PC-3 (cell line): ENCODE data around the gene MGAT4A. TPM values are rescaled to one million over a fixed set of nuclear protein-coding genes. Genes with fewer than 3 reads are reported as not detected.

Experiments used
- ATAC-seq: fragments of 200-7000 bp; cut with Tn5 transposase; 2 replicates; pipeline ENCODE4 v1.9.1; 2020; ENCODE audit warnings: mild to moderate bottlenecking, moderate library complexity
- BruUV-seq: library from RNA; stranded (reverse); fragments of 400-500 nt; replicated peaks from 2 replicates; lab custom pipeline; 2021; lab: Mats Ljungman, UMichigan
- CTCF ChIA-PET: fragments of 300-600 bp; sonication (Branson Sonifier 250); formaldehyde crosslinking; loops from one replicate; lab custom pipeline; 2022; ENCODE audit warnings: antibody characterized with exemption; lab: Charles Lee
- POLR2A ChIA-PET: fragments of 300-600 bp; sonication (Branson Sonifier 250); formaldehyde crosslinking; loops from one replicate; lab custom pipeline; 2022; ENCODE audit warnings: antibody characterized with exemption; ENCODE audit not compliant: unreplicated experiment; lab: Charles Lee
- DNase-seq: peaks from one replicate; pipeline ENCODE4 v3.0.0-alpha.2; 2015
- H2AFZ ChIP-seq: fragments of 300-600 bp; sonication (generic); 2 replicates; pipeline ENCODE4 v1.6.0; 2016; ENCODE audit warnings: antibody characterized with exemption, low read length
- H3F3A ChIP-seq: fragments of 300-600 bp; sonication (generic); one replicate; pipeline ENCODE4 v1.6.0; 2017; ENCODE audit warnings: antibody characterized with exemption, low read length, control low read depth, mild to moderate bottlenecking; ENCODE audit not compliant: unreplicated experiment
- H3K27ac ChIP-seq: fragments of 300-600 bp; sonication (generic); 2 replicates; pipeline ENCODE4 v1.5.1; 2016; ENCODE audit warnings: mild to moderate bottlenecking, low read length
- H3K27me3 ChIP-seq: fragments of 300-600 bp; sonication (generic); 2 replicates; pipeline ENCODE4 v1.6.1; 2016; ENCODE audit warnings: low read length, mixed read lengths
- H3K36me3 ChIP-seq: fragments of 300-600 bp; sonication (generic); 2 replicates; pipeline ENCODE4 v1.6.1; 2016; ENCODE audit warnings: low read depth, mixed run types, low read length, mixed read lengths
- H3K4me1 ChIP-seq: fragments of 300-600 bp; sonication (generic); 2 replicates; pipeline ENCODE4 v1.5.1; 2016; ENCODE audit warnings: low read length; ENCODE audit not compliant: insufficient read depth
- H3K4me2 ChIP-seq: fragments of 300-600 bp; sonication (generic); 2 replicates; pipeline ENCODE4 v1.6.0; 2016; ENCODE audit warnings: low read length
- H3K4me3 ChIP-seq: fragments of 300-600 bp; sonication (generic); 2 replicates; pipeline ENCODE4 v1.5.1; 2016; ENCODE audit warnings: mild to moderate bottlenecking, low read length, mixed read lengths
- H3K79me2 ChIP-seq: fragments of 300-600 bp; sonication (generic); 2 replicates; pipeline ENCODE4 v1.6.1; 2017; ENCODE audit warnings: low read length, mixed read lengths
- H3K9ac ChIP-seq: fragments of 300-600 bp; sonication (generic); 2 replicates; pipeline ENCODE4 v1.6.0; 2016; ENCODE audit warnings: mild to moderate bottlenecking, low read length
- H3K9me2 ChIP-seq: fragments of 300-600 bp; sonication (generic); replicated peaks from 2 replicates; pipeline ENCODE4 v1.6.1; 2016; ENCODE audit warnings: mixed run types, low read length, mixed read lengths
- H3K9me3 ChIP-seq: fragments of 300-600 bp; sonication (generic); 2 replicates; pipeline ENCODE4 v1.6.1; 2016; ENCODE audit warnings: low read length, mixed read lengths
- H4K20me1 ChIP-seq: fragments of 300-600 bp; sonication (generic); 2 replicates; pipeline ENCODE4 v1.6.1; 2016; ENCODE audit warnings: low read length, mixed read lengths
- CTCF ChIP-seq: fragments of 300-600 bp; sonication (generic); conservative IDR thresholded peaks from 2 replicates; pipeline ENCODE4 v1.5.1; 2017; ENCODE audit warnings: antibody characterized with exemption, low read depth, mild to moderate bottlenecking, low read length
- EZH2 ChIP-seq: fragments of 300-600 bp; sonication (generic); IDR thresholded peaks from one replicate; pipeline ENCODE4 v1.6.1; 2017; ENCODE audit warnings: antibody characterized with exemption, mild to moderate bottlenecking, low read length; ENCODE audit not compliant: unreplicated experiment
- EZH2phosphoT487 ChIP-seq: fragments of 300-600 bp; sonication (generic); IDR thresholded peaks from 2 replicates; pipeline ENCODE4 v1.6.1; 2018; ENCODE audit warnings: mild to moderate bottlenecking, antibody characterized with exemption, low read length, borderline replicate concordance
- intact Hi-C: fragments of 100-400 bp; cut with micrococcal nuclease; formaldehyde crosslinking; loops from 2 replicates; pipeline ENCODE4 v1.9.0; 2023
- total RNA-seq: library from RNA; depleted of rRNA; stranded (reverse); fragments of >200 nt; gene quantifications from 2 replicates; pipeline ENCODE4 v1.2.3, GENCODE V29; 2014

Gene MGAT4A
- total RNA-seq, 1 experiment from 2014 or later, result 6.1 TPM

DNA sequence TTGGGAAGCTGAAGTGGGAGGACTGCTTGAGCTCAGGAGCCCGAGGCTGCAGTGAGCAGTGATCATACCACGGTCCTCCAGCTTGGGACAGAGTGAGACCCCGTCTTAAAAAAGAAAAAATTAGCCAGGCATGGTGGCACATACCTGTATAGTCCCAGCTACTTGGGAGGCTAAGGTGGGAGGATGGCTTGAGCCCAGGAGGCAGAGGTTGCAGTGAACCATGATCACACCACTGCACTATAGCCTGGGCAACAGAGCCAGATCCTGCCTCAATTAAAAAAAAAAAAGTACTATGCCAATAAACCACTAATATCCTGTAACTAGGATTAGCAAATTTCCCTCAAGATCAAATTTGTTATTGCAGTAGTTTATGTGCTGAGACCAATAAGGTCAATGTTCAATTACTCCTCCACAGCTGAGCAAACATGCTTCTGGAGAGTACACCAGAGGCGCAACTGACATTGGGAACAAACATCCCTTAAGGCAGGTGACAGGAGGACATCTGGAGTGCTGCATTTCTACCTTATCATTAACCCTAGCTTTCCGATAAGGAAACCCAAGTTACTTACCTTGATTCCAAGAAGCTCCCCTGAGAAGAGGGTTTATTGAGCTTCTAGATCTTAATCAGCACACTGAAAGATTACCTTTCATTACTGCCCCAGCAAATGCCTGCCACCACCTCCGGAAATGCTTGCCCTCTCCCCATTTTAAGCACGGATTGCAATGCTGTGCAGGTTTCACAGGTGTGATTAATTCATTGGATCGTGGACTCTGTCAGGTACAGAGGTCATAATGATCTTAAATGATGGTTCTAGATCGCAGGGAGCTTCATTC, 26.2 kb downstream of the MGAT4A start:
- Histone ChIP-seq H3K9me2 (no peaks in the 10 kb centered on the region), H3K4me3 (no peak overlapping the region), H3K27ac (no peak overlapping the region), H3F3A (no peaks in the 10 kb centered on the region), H3K27me3 (no peaks in the 10 kb centered on the region), H3K9ac (no peak overlapping the region), H3K9me3 (no peaks in the 10 kb centered on the region), H4K20me1 (no peaks in the 10 kb centered on the region), H3K79me2 (no peaks in the 10 kb centered on the region), H2AFZ (no peak overlapping the region), H3K36me3 (no peaks in the 10 kb centered on the region), H3K4me2 (no peak overlapping the region), H3K4me1 (peaks cover 7% of the 10 kb centered on the region)
- ChIA-PET POLR2A (no interaction called here), CTCF (no interaction called here)
- intact Hi-C loops, result no loop called here
- BruUV-seq, result no TSS peak
- DNase-seq (no peak), ATAC-seq (no peak)
- TF ChIP-seq EZH2phosphoT487 (no peak), CTCF (no peak), EZH2 (no peak)

- DNase-seq, result no peak
- Histone ChIP-seq H3K9me2 (no peaks in the 10 kb centered on the region), H3K79me2 (no peaks in the 10 kb centered on the region), H3F3A (no peaks in the 10 kb centered on the region), H3K9me3 (no peaks in the 10 kb centered on the region), H3K4me2 (no peak overlapping the region), H3K36me3 (no peaks in the 10 kb centered on the region), H3K27ac (no peak overlapping the region), H3K27me3 (no peaks in the 10 kb centered on the region), H3K4me1 (peaks cover 13% of the 10 kb centered on the region), H3K4me3 (no peak overlapping the region), H4K20me1 (no peaks in the 10 kb centered on the region), H3K9ac (no peak overlapping the region), H2AFZ (no peak overlapping the region)
- ATAC-seq, result no peak
- TF ChIP-seq CTCF, result no peak
- TF ChIP-seq EZH2phosphoT487, result no peak
- TF ChIP-seq EZH2, result no peak
- POLR2A ChIA-PET, result no interaction called here
- BruUV-seq, result no TSS peak
- CTCF ChIA-PET, result no interaction called here
- intact Hi-C loops, result no loop called here
These were observed 27.2 kb downstream of the MGAT4A start for GRCh38 chr2:98703738-98704137.
